Liver (tissue), 3 donors: ENCODE data around the gene MLX.

Experiments
- EGR1 ChIP-seq, 2 donors: IDR thresholded peaks; 2 replicates each; pipeline ENCODE4 v1.6.1; 2016 to 2018; ENCODE audit warnings: antibody characterized with exemption in 2 of 2, low read depth in 2 of 2
- GABPA ChIP-seq, 2 donors: IDR thresholded peaks in 1 of 2; conservative IDR thresholded peaks in 1 of 2; 2 replicates each; pipeline ENCODE4 v1.6.1; 2016; ENCODE audit warnings: antibody characterized with exemption in 2 of 2, mild to moderate bottlenecking in 1 of 2, moderate library complexity in 1 of 2
- HNF4G ChIP-seq: IDR thresholded peaks from 2 replicates; pipeline ENCODE4 v1.6.1; 2016; ENCODE audit warnings: antibody characterized with exemption
- JUND ChIP-seq, 2 donors: IDR thresholded peaks; 2 replicates each; pipeline ENCODE4 v1.6.1; 2016; ENCODE audit warnings: antibody characterized with exemption in 2 of 2
- RAD21 ChIP-seq, 2 donors: IDR thresholded peaks; 2 replicates each; pipeline ENCODE4 v1.6.1; 2016; ENCODE audit warnings: antibody characterized with exemption in 2 of 2, mild to moderate bottlenecking in 2 of 2
- RXRA ChIP-seq, 2 donors: IDR thresholded peaks; 2 replicates each; pipeline ENCODE4 v1.6.1; 2017 to 2018; ENCODE audit warnings: antibody characterized with exemption in 2 of 2, mild to moderate bottlenecking in 1 of 2
- TAF1 ChIP-seq: conservative IDR thresholded peaks from 2 replicates; pipeline ENCODE4 v1.6.1; 2016; ENCODE audit warnings: antibody characterized with exemption, mild to moderate bottlenecking
- YY1 ChIP-seq: IDR thresholded peaks from 2 replicates; pipeline ENCODE4 v1.6.1; 2016; ENCODE audit warnings: antibody characterized with exemption, mild to moderate bottlenecking
- TF ChIP-seq, protein P1 (sequence below): IDR thresholded peaks from 2 replicates; pipeline ENCODE4 v1.6.1; 2016; ENCODE audit warnings: antibody characterized with exemption
- TF ChIP-seq, protein P2 (sequence below): fragments of 150-350 bp; IDR thresholded peaks from 2 replicates; pipeline ENCODE4 v1.5.1; 2017; ENCODE audit warnings: improper control_type of control experiment, low read depth, low read length; ENCODE audit not compliant: missing input control
- TF ChIP-seq, protein P3 (sequence below): IDR thresholded peaks from 2 replicates; pipeline ENCODE4 v1.6.1; 2016; ENCODE audit warnings: antibody characterized with exemption, mild to moderate bottlenecking
- TF ChIP-seq, protein P4 (sequence below): IDR thresholded peaks from 2 replicates; pipeline ENCODE4 v1.6.1; 2016; ENCODE audit warnings: antibody characterized with exemption
- donor health status: healthy.
- donor health status: healthy.

DNA sequence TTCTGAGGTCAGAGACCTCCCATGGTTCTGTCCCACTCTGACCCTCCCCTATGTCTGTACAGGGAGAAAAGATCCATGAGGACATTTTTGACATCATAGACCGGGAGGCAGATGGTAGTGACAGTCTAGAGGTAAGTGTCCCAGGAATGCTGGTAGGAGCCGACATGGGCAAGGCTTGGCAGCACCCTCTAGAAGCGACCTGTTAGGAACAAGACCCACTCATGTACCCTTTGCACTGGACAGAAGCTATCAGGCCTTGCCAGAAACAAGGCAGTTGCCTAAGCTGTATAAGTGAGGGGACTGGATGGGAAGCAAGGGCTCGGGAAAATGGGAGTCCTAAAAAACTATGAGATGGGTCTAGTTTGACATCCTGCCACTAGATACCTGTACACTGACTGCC lies 45.1 kb downstream of the MLX start:
- TF ChIP-seq, protein P1, sequence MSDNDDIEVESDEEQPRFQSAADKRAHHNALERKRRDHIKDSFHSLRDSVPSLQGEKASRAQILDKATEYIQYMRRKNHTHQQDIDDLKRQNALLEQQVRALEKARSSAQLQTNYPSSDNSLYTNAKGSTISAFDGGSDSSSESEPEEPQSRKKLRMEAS: no peak
- TF ChIP-seq, protein P2, sequence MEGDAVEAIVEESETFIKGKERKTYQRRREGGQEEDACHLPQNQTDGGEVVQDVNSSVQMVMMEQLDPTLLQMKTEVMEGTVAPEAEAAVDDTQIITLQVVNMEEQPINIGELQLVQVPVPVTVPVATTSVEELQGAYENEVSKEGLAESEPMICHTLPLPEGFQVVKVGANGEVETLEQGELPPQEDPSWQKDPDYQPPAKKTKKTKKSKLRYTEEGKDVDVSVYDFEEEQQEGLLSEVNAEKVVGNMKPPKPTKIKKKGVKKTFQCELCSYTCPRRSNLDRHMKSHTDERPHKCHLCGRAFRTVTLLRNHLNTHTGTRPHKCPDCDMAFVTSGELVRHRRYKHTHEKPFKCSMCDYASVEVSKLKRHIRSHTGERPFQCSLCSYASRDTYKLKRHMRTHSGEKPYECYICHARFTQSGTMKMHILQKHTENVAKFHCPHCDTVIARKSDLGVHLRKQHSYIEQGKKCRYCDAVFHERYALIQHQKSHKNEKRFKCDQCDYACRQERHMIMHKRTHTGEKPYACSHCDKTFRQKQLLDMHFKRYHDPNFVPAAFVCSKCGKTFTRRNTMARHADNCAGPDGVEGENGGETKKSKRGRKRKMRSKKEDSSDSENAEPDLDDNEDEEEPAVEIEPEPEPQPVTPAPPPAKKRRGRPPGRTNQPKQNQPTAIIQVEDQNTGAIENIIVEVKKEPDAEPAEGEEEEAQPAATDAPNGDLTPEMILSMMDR: no peak
- TF ChIP-seq YY1 (no peak), TAF1 (no peak), JUND (IDR thresholded peaks at IDR 0.05) (no peak), RXRA (IDR thresholded peaks at IDR 0.05) (no peak), EGR1 (IDR thresholded peaks at IDR 0.05; ENCODE audit: low read depth in 2 of 2) (no peak), GABPA (IDR thresholded peaks at IDR 0.05 in 1 of 2, conservative IDR thresholded peaks at IDR 0.05 in 1 of 2) (no peak), RAD21 (IDR thresholded peaks at IDR 0.05) (no peak), HNF4G (no peak)
- TF ChIP-seq, protein P3, sequence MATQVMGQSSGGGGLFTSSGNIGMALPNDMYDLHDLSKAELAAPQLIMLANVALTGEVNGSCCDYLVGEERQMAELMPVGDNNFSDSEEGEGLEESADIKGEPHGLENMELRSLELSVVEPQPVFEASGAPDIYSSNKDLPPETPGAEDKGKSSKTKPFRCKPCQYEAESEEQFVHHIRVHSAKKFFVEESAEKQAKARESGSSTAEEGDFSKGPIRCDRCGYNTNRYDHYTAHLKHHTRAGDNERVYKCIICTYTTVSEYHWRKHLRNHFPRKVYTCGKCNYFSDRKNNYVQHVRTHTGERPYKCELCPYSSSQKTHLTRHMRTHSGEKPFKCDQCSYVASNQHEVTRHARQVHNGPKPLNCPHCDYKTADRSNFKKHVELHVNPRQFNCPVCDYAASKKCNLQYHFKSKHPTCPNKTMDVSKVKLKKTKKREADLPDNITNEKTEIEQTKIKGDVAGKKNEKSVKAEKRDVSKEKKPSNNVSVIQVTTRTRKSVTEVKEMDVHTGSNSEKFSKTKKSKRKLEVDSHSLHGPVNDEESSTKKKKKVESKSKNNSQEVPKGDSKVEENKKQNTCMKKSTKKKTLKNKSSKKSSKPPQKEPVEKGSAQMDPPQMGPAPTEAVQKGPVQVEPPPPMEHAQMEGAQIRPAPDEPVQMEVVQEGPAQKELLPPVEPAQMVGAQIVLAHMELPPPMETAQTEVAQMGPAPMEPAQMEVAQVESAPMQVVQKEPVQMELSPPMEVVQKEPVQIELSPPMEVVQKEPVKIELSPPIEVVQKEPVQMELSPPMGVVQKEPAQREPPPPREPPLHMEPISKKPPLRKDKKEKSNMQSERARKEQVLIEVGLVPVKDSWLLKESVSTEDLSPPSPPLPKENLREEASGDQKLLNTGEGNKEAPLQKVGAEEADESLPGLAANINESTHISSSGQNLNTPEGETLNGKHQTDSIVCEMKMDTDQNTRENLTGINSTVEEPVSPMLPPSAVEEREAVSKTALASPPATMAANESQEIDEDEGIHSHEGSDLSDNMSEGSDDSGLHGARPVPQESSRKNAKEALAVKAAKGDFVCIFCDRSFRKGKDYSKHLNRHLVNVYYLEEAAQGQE: no peak
- TF ChIP-seq, protein P4, sequence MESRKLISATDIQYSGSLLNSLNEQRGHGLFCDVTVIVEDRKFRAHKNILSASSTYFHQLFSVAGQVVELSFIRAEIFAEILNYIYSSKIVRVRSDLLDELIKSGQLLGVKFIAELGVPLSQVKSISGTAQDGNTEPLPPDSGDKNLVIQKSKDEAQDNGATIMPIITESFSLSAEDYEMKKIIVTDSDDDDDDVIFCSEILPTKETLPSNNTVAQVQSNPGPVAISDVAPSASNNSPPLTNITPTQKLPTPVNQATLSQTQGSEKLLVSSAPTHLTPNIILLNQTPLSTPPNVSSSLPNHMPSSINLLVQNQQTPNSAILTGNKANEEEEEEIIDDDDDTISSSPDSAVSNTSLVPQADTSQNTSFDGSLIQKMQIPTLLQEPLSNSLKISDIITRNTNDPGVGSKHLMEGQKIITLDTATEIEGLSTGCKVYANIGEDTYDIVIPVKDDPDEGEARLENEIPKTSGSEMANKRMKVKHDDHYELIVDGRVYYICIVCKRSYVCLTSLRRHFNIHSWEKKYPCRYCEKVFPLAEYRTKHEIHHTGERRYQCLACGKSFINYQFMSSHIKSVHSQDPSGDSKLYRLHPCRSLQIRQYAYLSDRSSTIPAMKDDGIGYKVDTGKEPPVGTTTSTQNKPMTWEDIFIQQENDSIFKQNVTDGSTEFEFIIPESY: no peak
